ENCODE data around the gene THAP3. TPM values are rescaled to one million over a fixed set of nuclear protein-coding genes. Genes with fewer than 3 reads are reported as not detected.
"Not testable (repeated sequence)": the region's sequence is repeated elsewhere in the genome, so short reads cannot be mapped to it uniquely, and the experiment has no call there.

The THAP3 gene
- total RNA-seq, 2 experiments from 2014 or later: 19.1 to 20.8 TPM

- H3K36me3 Mint-ChIP-seq (ENCODE audit: low read depth): peaks cover 63% of the 10 kb centered on the region
- no peaks in the 10 kb centered on the region for H3K9me3 Mint-ChIP-seq (ENCODE audit: insufficient read depth)
- H3K27me3 Mint-ChIP-seq (ENCODE audit: low read depth): no peaks in the 10 kb centered on the region
- ATAC-seq: peak; percentile 7
- H3K27ac Mint-ChIP-seq: peak overlapping the region; percentile 79
- no peak for DNase-seq
- peaks cover 42% of the 10 kb centered on the region for H3K4me1 Mint-ChIP-seq (ENCODE audit: low read depth)
- POLR2A ChIA-PET: interaction anchor here (1.1 kb wide), 1 partner anchor 11 kb away, joined by 4 read pairs; no protein-coding TSS in a partner anchor
- CTCF ChIA-PET: interaction anchor here (1.0 to 1.4 kb wide), 2 partner anchors 9 to 10 kb away, joined by 3 to 4 read pairs; partner anchors contain the start of gene KLHL21
- H3K4me3 Mint-ChIP-seq: peak overlapping the region; percentile 2
These were observed 32.2 kb upstream of the THAP3 start for GRCh38 chr1:6592441-6592840.

- Mint-ChIP-seq H3K27ac (peak overlapping the region; percentile 79), H3K36me3 (ENCODE audit: low read depth) (peaks cover 65% of the 10 kb centered on the region), H3K27me3 (ENCODE audit: low read depth) (no peaks in the 10 kb centered on the region), H3K9me3 (ENCODE audit: insufficient read depth) (no peaks in the 10 kb centered on the region), H3K4me1 (ENCODE audit: low read depth) (peaks cover 45% of the 10 kb centered on the region), H3K4me3 (no peak overlapping the region)
- ATAC-seq: no peak
- CTCF ChIA-PET: interaction anchor here (1.0 kb wide), 1 partner anchor 8 kb away, joined by 4 read pairs; no protein-coding TSS in a partner anchor
- no peak for DNase-seq
- POLR2A ChIA-PET: interaction anchor here (1.1 kb wide), 1 partner anchor 11 kb away, joined by 4 read pairs; no protein-coding TSS in a partner anchor
These were observed 31.6 kb upstream of the THAP3 start for GRCh38 chr1:6592865-6593593.

GRCh38 chr1:6593810-6594209 lies 30.9 kb upstream of the THAP3 start:
- Mint-ChIP-seq H3K36me3 (ENCODE audit: low read depth) (peaks cover 59% of the 10 kb centered on the region), H3K9me3 (ENCODE audit: insufficient read depth) (no peaks in the 10 kb centered on the region), H3K4me1 (ENCODE audit: low read depth) (peaks cover 49% of the 10 kb centered on the region), H3K27ac (no peak overlapping the region), H3K27me3 (ENCODE audit: low read depth) (no peaks in the 10 kb centered on the region), H3K4me3 (no peak overlapping the region)
- CTCF ChIA-PET: no interaction called here
- ATAC-seq: no peak
- no peak for DNase-seq
- POLR2A ChIA-PET: no interaction called here

GRCh38 chr1:6594977-6595740 lies 29.5 kb upstream of the THAP3 start:
- CTCF ChIA-PET: no interaction called here
- peak overlapping the region; percentile 46 for H3K27ac Mint-ChIP-seq
- H3K27me3 Mint-ChIP-seq (ENCODE audit: low read depth): no peaks in the 10 kb centered on the region
- ATAC-seq: no peak
- no peak for DNase-seq
- H3K9me3 Mint-ChIP-seq (ENCODE audit: insufficient read depth): no peaks in the 10 kb centered on the region
- peaks cover 59% of the 10 kb centered on the region for H3K36me3 Mint-ChIP-seq (ENCODE audit: low read depth)
- peaks cover 62% of the 10 kb centered on the region for H3K4me1 Mint-ChIP-seq (ENCODE audit: low read depth)
- POLR2A ChIA-PET: no interaction called here
- H3K4me3 Mint-ChIP-seq: no peak overlapping the region

- no peaks in the 10 kb centered on the region for H3K9me3 Mint-ChIP-seq (ENCODE audit: insufficient read depth)
These were observed 28.3 kb upstream of the THAP3 start for GRCh38 chr1:6596351-6596750.

GRCh38 chr1:6596886-6597776 lies 27.5 kb upstream of the THAP3 start:
- no peaks in the 10 kb centered on the region for H3K9me3 Mint-ChIP-seq (ENCODE audit: insufficient read depth)
- no peak overlapping the region for H3K4me3 Mint-ChIP-seq
- DNase-seq: no peak
- H3K27me3 Mint-ChIP-seq (ENCODE audit: low read depth): no peaks in the 10 kb centered on the region
- H3K36me3 Mint-ChIP-seq (ENCODE audit: low read depth): peaks cover 66% of the 10 kb centered on the region
- no peak for ATAC-seq
- ChIA-PET CTCF (interaction anchor here (1.0 kb wide), 1 partner anchor 8 kb away, joined by 3 read pairs; no protein-coding TSS in a partner anchor), POLR2A (no interaction called here)
- peak overlapping the region; percentile 15 for H3K27ac Mint-ChIP-seq
- peaks cover 46% of the 10 kb centered on the region for H3K4me1 Mint-ChIP-seq (ENCODE audit: low read depth)

More at GRCh38 chr1:6596351-6596750, 28.3 kb upstream of the THAP3 start:
- peaks cover 54% of the 10 kb centered on the region for H3K4me1 Mint-ChIP-seq (ENCODE audit: low read depth)
- H3K27me3 Mint-ChIP-seq (ENCODE audit: low read depth): no peaks in the 10 kb centered on the region
- H3K36me3 Mint-ChIP-seq (ENCODE audit: low read depth): peaks cover 64% of the 10 kb centered on the region
- DNase-seq (no peak), ATAC-seq (no peak)
- no peak overlapping the region for H3K27ac Mint-ChIP-seq
- ChIA-PET CTCF (no interaction called here), POLR2A (no interaction called here)
- no peak overlapping the region for H3K4me3 Mint-ChIP-seq

GRCh38 chr1:6597777-6598131 lies 26.9 kb upstream of the THAP3 start:
- POLR2A ChIA-PET: no interaction called here
- CTCF ChIA-PET: interaction anchor here (1.0 kb wide), 1 partner anchor 9 kb away, joined by 3 read pairs; no protein-coding TSS in a partner anchor
- Mint-ChIP-seq H3K36me3 (ENCODE audit: low read depth) (peaks cover 63% of the 10 kb centered on the region), H3K9me3 (ENCODE audit: insufficient read depth) (no peaks in the 10 kb centered on the region), H3K4me3 (no peak overlapping the region), H3K27me3 (ENCODE audit: low read depth) (no peaks in the 10 kb centered on the region), H3K4me1 (ENCODE audit: low read depth) (peaks cover 40% of the 10 kb centered on the region), H3K27ac (peak overlapping the region; percentile 49)
- no peak for ATAC-seq
- no peak for DNase-seq

- DNase-seq: peak; percentile 71
- Mint-ChIP-seq H3K4me1 (ENCODE audit: low read depth) (peaks cover 40% of the 10 kb centered on the region), H3K9me3 (ENCODE audit: insufficient read depth) (no peaks in the 10 kb centered on the region), H3K36me3 (ENCODE audit: low read depth) (peaks cover 52% of the 10 kb centered on the region), H3K4me3 (peak overlapping the region; percentile 99), H3K27me3 (ENCODE audit: low read depth) (no peaks in the 10 kb centered on the region), H3K27ac (peak overlapping the region; percentile 89)
- ChIA-PET CTCF (interaction anchor here (1.1 to 4.7 kb wide), 8 partner anchors 8 to 47 kb away, joined by 3 to 37 read pairs (median 4); partner anchors contain the start of genes NOL9, TAS1R1 and ZBTB48), POLR2A (interaction anchor here (1.0 to 4.5 kb wide), 6 partner anchors 12 to 108 kb away, joined by 3 to 15 read pairs (median 3); partner anchors contain the start of genes NOL9, TAS1R1 and ZBTB48)
- peak; percentile 16 for ATAC-seq
These were observed 25.3 kb upstream of the THAP3 start for GRCh38 chr1:6599141-6599975.

- POLR2A ChIA-PET: interaction anchor here (0.5 to 4.5 kb wide), 7 partner anchors 13 to 573 kb away, joined by 3 to 15 read pairs (median 3); partner anchors contain the start of genes NOL9, TAS1R1 and ZBTB48
- peak overlapping the region; percentile 99 for H3K4me3 Mint-ChIP-seq
These were observed 24.7 kb upstream of the THAP3 start for GRCh38 chr1:6599991-6600390.

GRCh38 chr1:6600410-6601048 lies 24.1 kb upstream of the THAP3 start:
- Mint-ChIP-seq H3K4me1 (ENCODE audit: low read depth) (peaks cover 38% of the 10 kb centered on the region), H3K36me3 (ENCODE audit: low read depth) (peaks cover 42% of the 10 kb centered on the region)

More at GRCh38 chr1:6599991-6600390, 24.7 kb upstream of the THAP3 start:
- not testable (repeated sequence) for ATAC-seq; DNase-seq; H3K9me3 Mint-ChIP-seq (ENCODE audit: insufficient read depth); H3K27me3 Mint-ChIP-seq (ENCODE audit: low read depth)
- Mint-ChIP-seq H3K36me3 (ENCODE audit: low read depth) (peaks cover 48% of the 10 kb centered on the region), H3K4me1 (ENCODE audit: low read depth) (peaks cover 41% of the 10 kb centered on the region), H3K27ac (peak overlapping the region; percentile 93)
- CTCF ChIA-PET: interaction anchor here (1.1 to 4.7 kb wide), 8 partner anchors 9 to 67 kb away, joined by 3 to 37 read pairs (median 4); partner anchors contain the start of genes NOL9, TAS1R1 and ZBTB48

More at GRCh38 chr1:6600410-6601048, 24.1 kb upstream of the THAP3 start:
- peak overlapping the region; percentile 93 for H3K27ac Mint-ChIP-seq
- H3K9me3 Mint-ChIP-seq (ENCODE audit: insufficient read depth): no peaks in the 10 kb centered on the region
- H3K4me3 Mint-ChIP-seq: peak overlapping the region; percentile 99
- ChIA-PET POLR2A (interaction anchor here (0.5 to 4.5 kb wide), 8 partner anchors 13 to 573 kb away, joined by 3 to 15 read pairs (median 3); partner anchors contain the start of genes NOL9, TAS1R1 and ZBTB48), CTCF (interaction anchor here (1.1 to 4.7 kb wide), 8 partner anchors 8 to 67 kb away, joined by 3 to 37 read pairs (median 4); partner anchors contain the start of genes NOL9, TAS1R1 and ZBTB48)
- ATAC-seq (no peak), DNase-seq (no peak)
- H3K27me3 Mint-ChIP-seq (ENCODE audit: low read depth): no peaks in the 10 kb centered on the region

Measured in activated CD8-positive, alpha-beta T cell treated with anti-CD3 and anti-CD28 coated beads, Interleukin-2, amount 10 ng/mL, durations not matched to agents 7 days and 5 days (primary cell).